GM23338 (cell line): Measurements from ENCODE around the gene SPX.

Experiments
- CTCF ChIP-seq, 2 experiments: fragments of 200-600 bp in 1 of 2; sonication (generic) in 1 of 2; conservative IDR thresholded peaks; 2 replicates each; pipeline versions ENCODE4 v1.5.1 to v1.6.1; 2016 to 2017; ENCODE audit warnings: antibody characterized with exemption in 2 of 2, low read depth in 2 of 2, mild to moderate bottlenecking in 2 of 2, moderate library complexity in 1 of 2
- EZH2 ChIP-seq: fragments of 200-600 bp; sonication (generic); IDR thresholded peaks from one replicate; pipeline ENCODE4 v1.8.0; 2017; ENCODE audit warnings: antibody characterized with exemption, mild to moderate bottlenecking, low read depth; ENCODE audit not compliant: unreplicated experiment
- POLR2AphosphoS5 ChIP-seq: IDR thresholded peaks from 2 replicates; pipeline ENCODE4 v1.6.1; 2016; ENCODE audit warnings: antibody characterized with exemption, low read depth

DNA sequence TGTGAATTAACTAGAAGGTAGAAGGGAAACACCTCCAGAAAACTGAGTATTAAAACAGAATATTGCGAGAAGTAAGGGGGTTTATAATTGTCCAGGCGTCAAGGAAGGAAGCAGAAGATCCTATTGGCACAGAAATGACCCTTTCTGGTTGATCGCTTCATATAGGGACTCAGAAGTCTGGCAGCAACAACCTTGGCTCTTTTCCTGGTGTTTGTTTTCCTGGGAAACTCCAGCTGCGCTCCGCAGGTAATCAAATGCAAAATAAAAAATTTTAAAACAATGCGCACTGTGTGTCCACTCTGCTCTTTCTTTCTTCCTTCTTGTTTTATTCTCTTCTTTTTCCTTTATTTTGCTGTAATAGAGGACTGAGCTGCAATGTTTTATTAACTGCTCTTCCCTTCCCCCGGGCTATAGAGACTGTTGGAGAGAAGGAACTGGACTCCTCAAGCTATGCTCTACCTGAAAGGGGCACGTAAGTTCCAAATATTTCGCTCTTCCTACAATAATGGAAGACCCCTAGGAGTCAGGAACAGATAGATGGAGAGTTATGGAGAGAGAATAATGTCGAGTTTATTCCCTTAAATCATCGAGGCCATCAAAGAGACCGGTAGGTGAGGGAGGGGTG lies 737 bp downstream of the SPX start:
- TF ChIP-seq CTCF (conservative IDR thresholded peaks at IDR 0.05; ENCODE audit: low read depth in 2 of 2) = no peak
- no peak for TF ChIP-seq POLR2AphosphoS5
- TF ChIP-seq EZH2 = no peak
